ENCODE results near the gene CNTLN. TPM values are rescaled to one million over a fixed set of nuclear protein-coding genes. Genes with fewer than 3 reads are reported as not detected.
"Not testable (repeated sequence)": the region's sequence is repeated elsewhere in the genome, so short reads cannot be mapped to it uniquely, and the experiment has no call there.

The CNTLN gene
- total RNA-seq, 1 donor from 2014 or later = 5.4 TPM

DNA sequence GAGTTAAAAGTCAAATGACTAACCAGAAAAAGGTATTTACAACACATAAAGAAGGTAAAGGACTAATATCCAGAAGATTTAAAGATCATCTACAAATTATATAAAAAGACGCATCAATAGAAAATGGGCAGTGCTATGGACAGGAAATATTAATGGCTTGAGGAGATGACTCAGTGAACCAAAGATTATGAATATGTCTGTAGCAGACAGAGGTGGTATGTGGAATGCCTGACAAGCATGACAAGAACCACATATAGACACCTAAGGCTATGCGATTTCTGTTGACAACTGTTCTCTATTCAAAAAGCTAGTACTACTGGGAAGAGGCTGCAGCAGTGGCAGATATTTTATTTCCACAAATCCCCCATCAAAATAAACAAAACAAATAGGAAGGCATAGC is 267.0 kb downstream of the CNTLN start:
- no peak for DNase-seq (ENCODE audit: low spot score)

DNA sequence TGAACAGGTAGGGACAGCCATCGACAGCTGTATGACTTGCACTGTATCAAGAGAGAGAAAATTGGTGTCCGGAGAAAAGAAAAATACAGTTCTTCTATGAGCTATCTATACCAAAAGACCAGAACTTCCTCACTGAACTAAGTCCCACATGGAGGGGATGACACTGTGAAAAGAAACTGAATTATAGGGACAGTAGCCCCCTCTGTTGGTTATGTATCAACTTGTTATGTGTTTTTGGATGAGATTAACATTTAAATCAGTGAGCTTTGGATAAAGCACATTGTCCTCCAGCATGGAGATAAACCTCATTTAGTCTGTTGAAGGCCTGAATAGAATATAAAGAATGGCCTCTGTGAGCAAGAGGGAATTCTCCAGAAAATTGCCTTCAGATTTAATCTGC is 267.5 kb downstream of the CNTLN start:
- no peak for DNase-seq (ENCODE audit: low spot score)

DNA sequence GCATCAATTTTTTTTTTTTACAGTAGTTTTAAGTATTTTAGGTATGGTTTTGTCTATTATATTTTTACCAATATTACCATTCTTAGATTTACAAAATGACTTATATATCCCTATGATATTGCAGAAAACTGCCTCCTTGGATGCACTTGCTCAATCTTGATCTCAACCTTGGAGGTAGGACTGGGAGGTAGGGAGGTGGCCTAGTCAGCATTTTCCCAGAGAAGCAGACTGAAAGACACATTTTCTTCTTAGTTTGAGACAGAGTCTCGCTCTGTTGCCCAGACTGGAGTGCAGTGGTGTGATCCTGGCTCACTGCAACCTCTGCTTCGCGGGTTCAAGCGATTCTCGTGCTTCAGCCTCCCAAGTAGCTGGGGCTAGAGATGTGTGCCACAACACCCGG is 268.7 kb downstream of the CNTLN start:
- no peak for DNase-seq (ENCODE audit: low spot score)

DNA sequence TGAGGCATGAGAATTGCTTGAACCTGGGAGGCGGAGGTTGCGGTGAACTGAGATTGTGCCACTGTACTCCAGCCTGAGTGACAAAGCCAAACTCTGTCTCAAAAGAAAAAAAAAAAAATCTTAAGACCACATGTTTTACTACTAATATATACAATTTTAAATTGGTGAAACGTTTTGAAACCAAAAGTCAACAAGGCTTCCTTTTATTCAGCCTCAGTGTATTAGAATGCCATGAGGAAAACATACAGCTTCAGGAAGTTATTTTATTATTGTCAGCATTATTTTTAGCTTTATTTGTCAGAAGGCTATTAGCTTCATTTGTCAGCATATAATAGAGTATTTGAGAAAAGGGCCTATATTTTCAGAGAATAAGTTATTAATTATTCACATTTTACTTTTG is 280.1 kb downstream of the CNTLN start:
- no peak for DNase-seq (ENCODE audit: low spot score)

DNA sequence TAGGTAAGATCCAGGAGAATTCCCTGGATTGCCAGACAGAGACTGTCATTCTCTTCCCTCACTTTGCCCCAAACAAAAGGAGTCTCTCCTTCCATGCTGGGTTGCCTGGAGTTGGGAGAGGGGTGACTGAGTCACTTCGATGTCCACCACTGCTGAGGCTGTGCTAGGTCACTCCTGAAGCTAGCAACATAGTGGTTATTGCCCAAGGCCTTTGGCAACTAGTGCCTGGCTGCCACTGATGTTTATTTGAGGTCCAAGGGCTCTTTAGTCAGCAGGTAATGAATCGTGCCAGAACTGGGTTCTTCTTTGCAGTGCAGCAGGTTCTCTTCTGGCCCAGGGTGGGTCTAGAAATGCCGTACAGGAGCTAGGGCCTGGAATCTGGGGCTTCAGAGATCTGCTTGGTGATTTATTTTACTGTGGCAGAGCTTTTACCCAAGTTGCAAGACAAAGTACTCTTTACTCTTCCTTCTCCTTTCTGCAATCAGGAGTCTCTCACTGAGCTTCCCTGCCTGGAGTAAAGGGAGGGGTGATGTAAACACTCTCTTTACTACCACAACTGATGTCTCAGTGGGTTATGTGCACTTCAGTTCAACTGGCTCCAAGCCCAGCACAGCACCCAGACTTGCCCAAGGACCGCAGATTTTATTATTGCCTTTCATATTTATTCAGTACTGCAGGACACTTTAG is 288.3 kb downstream of the CNTLN start:
- no peak for DNase-seq (ENCODE audit: low spot score)

DNA sequence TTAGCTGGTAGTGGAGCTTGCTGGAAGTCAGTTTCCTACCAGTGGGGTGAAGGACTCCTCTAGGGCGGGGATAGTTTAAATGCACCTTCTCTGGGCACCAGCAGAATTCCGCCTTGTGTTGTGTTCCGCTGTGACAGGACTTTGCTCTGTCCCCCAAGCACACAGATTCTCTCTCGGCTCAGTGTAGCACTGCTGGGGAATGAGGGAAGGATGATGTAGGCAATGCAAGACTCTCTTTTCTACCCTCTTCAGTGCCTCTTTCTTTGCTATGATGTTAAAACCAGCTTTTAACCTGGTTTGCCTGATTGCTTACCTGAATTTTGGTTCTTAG is 288.8 kb downstream of the CNTLN start:
- no peak for DNase-seq (ENCODE audit: low spot score)

DNA sequence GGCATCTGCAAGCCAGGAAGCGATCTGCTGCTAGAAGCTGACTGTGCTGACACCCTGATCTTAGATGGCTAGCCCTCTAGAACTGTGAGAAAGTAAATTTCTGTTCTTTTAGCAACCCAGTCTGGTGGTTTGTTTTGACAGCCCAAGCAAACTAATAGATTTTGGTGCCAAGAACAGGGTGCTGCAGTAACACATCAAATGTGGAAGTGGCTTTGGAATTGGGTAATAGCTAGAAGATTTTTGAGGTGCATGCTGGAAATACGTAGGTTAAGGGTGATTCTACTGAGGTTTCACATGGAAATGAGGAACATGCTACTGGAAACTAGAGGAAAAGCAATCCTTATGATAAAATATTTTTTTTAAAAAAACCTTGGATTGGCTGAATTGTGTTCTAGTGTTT is 290.5 kb downstream of the CNTLN start:
- no peak for DNase-seq (ENCODE audit: low spot score)

DNA sequence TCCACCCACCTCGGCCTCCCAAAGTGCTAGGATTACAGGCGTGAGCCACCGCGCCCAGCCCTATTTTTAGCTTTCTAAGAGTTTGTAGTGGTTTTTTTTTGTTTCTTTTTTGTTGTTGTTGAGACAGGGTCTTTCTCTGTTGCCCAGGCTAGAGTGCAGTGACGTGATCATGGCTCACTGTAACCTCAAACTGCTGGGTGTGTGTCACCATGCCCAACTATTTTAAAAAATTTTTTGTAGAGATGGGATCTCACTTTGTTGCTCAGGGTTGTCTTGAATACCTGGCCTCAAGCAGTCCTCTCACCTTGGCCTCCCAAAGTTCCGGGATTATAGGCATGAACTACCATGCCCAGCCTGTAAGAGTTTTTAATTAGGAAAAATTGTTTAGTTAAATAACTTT is 298.7 kb downstream of the CNTLN start:
- DNase-seq (ENCODE audit: low spot score) = no peak

DNA sequence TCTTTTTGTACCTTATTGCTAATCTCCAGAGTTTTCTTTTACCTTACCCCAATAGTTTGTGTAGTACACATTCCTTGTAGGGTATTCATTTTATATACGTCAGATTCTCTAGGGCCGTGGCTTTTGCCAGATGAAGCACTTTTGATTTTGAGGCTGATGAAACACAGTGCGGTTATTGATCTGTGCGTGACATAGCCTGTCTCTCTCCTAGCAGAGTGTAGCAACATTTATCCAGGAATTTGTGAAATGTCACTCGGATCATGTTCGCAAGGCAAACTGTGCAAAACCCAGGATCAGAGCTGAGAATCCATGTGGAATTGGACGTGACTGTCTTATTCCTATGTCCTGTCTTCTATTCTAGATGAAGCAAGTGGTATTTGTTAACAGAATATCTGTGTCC is 302.0 kb downstream of the CNTLN start:
- DNase-seq (ENCODE audit: low spot score) = no peak

DNA sequence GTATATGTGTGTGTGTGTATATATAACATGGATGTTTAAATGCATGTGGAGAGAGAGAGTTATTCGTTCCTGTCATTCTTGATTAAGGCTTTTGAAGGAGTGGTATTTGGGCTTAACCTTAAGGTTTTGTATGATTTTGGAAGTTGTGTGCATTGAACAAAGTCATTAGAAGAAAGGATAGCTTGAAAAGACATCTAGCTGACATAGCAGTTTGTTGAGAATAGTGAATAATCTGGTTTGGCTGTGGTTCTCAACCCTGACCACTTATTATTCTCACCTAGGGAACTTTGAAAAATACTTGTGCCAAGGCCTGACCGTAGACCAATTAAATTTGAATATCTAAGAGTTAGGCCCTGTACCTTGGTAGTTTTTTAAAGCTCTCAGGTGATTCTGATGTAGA is 303.0 kb downstream of the CNTLN start:
- no peak for DNase-seq (ENCODE audit: low spot score)

DNA sequence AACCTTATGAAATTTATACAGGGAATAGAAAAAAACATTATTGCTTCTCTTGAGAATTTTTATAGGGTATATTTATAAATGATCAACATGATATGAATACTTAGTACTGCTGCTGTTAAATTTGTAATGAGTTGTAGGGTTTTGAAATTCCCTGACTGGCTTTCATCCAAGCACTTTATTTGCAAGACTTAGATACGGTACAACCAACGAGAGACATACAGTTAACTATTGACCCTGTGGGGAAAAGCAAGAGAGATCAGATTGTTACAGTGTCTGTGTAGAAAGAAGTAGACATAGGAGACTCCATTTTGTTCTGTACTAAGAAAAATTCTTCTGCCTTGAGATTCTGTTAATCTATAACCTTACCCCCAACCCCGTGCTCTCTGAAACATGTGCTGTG is 310.3 kb downstream of the CNTLN start:
- DNase-seq (ENCODE audit: low spot score) = not testable (repeated sequence)

DNA sequence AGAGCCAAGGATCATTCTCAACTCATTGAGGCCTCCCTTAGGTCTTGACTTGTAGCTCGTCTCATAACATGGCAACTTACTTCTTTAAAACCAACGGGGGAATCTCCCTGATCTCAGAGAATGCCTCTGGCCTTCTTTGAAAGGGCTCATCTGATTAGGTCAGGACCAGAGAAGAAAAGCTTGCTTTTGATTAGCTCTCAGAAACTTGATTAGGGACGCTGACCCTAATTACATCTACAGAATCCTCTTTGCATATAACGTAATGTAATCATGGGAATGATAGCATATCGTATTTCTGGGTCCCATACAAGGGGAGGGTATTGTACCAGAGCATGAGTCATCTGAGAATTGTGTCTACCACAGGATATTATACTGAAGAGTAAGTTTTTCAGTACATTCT is 318.9 kb downstream of the CNTLN start:
- no peak for DNase-seq (ENCODE audit: low spot score)

DNA sequence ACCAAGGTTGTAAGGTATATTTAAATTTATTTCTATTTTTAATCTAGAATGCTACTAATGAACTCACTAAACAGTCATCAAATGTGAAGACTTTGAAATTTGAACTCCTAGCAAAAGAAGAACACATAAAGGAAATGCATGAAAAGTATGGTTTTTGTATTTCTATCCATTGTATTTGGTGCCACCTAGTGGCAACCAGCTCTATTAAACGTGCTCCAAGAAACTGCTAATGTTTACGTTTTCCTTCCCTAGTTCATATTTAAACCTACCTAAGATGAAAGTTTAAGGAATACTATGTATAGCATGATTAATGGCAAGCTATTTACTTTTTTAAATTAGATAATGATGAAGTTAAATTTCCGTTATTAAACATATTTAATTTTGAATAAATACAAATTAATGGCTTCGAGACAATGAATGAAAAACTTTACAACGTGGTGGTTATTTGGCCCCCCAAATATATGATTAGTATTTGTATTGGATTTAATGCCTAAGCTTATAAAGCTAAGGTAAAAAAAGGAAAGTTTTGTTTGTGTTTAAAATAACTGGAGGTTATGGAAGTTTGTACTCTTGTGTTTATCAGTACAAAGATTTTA is 328.1 kb downstream of the CNTLN start:
- DNase-seq (ENCODE audit: low spot score) = peak; percentile 22

DNA sequence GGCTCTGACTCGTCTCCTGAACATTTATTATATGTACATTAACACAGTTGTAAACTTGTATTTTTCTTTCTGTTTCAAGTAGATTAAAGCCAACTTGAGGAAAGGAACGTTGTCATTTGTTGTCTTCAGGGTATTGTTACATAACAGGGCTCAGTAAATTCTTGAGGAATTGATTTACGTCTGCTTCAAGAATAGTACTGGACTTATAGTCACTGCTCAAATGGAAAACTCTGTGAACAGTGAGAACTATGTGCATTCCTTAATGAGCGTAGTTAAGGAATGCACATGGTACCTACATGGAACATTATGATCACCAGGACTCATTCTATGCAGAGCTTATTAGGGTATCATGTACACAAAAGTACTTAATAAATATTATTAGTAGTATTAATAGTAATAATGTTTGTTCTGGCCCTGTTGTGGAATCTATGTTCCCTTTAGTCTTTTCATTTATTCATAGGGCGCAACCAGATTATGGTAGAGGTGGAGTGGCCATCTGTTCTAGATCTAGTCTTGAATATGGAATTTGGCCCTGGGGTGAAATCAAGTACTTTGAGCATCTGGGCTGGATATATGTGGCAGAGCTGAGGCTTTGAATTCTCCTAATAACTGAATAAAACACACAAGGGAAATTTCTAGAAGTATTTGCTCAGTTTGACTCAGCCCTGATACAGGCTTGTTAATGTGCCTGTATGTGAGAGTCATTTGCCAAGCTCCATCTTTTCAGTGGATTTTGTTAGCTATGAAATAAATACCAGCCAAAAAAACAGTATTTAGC is 335.4 kb downstream of the CNTLN start:
- DNase-seq (ENCODE audit: low spot score) = no peak

DNA sequence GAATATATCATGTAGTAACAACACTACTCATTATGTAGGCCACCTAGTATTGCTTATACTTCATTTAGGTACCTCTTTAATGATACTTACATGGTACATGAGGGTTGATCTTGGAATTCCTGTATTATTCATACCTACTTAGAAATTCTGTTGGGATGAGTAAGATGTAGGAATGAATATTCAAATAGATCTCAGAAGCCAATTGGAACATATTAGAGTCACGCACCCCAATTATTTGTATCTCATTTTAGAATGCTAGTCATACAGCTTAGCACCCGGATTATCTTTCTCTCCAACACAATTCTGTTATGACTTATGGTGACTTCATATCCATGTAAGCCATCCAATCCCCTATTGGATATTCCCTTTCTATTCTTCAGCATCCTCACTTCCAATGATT is 337.3 kb downstream of the CNTLN start:
- no peak for DNase-seq (ENCODE audit: low spot score)

DNA sequence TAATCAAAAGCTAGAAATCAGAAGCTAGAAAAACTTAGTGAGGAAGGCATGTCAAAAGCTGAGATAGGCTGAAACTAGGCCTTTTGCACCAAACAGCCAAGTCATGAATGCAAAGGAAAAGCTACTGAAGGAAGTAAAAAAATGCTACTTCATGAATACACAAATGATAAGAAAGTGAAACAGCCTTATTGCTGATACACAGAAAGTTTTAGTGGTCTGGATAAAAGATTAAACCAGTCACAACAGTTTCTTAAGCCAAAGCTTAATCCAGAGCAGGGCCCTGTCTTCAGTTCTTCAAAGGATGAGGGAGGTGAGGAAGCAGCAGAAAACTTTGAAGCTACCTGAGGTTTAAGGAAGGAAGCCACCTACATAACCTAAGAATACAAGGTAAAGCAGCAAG is 341.6 kb downstream of the CNTLN start:
- no peak for DNase-seq (ENCODE audit: low spot score)

DNA sequence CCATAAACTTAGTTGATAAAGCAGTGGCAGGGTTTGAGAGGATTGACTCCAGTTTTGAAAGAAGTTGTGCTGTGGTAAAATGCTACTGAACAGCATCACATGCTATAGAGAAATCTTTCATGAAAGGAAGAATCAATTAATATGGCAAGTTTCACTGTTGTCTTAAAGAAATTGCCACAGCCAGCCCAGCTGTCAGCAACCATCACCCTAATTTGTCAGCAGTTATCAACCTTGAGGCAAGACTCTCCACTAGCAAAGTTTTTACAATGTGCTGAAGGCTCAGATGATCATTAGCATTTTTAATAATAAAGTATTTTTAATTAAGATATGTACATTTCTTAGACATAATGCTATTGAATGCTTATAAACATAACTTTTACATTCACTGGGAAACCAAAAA is 343.0 kb downstream of the CNTLN start:
- DNase-seq (ENCODE audit: low spot score) = no peak

DNA sequence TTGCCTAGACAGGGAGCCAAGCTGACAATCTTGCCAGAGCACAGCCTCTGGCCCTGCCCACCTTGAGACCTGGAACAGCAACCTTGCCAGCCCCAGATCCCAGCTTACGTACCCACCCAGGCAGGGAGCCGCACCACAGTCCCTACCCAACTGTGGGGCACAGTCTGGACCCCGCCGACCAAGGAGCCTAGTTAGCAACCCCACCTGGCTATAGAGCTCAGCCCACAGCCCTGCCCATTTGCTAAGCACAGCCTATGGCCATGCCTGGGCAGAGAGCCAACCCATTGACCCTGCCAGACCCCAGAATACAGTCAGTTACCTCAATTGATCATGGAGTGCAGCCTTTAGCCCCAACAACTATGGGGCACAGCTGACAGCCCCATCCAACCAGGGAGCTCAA is 346.1 kb downstream of the CNTLN start:
- DNase-seq (ENCODE audit: low spot score) = no peak

DNA sequence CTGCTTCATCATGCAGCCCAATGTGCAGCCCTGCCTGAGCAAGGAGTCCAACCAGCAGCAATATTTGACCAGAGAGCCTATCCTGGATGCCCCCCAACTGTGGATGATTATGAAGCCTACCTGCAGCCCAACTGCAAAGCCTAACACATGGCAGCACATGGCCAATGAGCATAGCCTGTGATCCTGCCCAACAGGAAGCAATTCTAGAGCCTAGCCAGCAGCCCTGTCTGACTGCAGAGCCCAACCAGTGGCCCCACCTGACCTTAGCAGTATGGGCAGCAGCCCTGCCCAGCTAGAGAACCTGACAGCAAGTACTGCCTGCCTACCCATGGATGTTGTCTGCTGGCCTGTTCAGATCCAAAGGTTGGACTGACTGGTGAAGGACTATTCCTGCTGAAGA is 346.7 kb downstream of the CNTLN start:
- no peak for DNase-seq (ENCODE audit: low spot score)

DNA sequence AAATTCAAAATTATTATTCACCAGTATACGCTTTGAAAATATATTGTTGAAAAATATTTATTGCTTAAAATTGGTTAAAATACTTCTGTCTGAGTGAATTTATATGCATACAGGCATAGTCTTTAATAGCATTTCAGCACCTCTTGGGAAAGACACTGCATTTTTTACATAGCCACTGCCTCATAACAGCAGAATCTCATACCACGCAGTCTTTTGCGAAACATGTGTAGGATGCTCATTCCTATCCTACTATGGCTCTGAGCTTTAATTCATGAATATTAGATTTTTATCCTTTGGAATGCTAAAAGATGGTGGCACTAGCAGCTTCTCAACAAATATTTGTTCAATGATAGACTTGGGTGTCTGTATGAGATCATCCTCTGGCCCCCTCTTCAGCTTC is 350.1 kb downstream of the CNTLN start:
- no peak for DNase-seq (ENCODE audit: low spot score)

DNA sequence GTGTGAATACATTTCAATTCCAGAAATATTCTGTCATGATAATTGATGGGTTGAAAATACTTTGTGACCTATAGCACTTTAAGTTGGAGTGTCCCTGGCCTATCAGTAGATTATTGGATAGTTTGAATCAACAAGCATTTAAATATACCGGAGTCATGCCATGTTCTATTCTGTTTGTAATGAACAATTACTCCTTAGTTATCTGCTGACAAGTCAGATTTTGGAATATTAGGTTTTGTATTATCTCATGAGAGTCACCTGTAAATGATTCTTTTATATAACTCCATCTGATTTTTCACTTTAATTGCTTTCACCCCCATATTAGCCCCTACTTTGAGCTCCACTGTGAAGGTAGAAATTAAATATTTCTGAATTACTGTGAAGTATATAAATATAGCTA is 351.6 kb downstream of the CNTLN start:
- no peak for DNase-seq (ENCODE audit: low spot score)

DNA sequence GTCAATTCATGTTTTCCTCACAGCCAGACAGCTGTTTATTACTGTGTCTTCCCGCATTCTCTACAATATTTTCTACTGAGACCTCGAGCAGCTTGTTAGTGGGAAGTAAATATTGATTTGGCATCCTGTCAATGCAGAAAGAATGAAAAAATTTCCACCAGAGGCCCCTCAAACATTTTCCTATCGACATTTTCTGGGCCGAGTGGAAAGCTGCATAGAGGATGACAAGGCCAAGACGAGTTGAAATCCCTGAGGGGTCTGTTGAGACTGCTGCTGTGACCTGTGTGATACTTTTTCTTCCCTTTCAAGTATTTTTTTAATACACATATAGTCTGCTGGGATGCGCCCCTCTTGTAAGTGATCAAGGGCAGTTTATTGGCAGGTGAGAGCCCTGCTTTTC is 352.6 kb downstream of the CNTLN start:
- no peak for DNase-seq (ENCODE audit: low spot score)

DNA sequence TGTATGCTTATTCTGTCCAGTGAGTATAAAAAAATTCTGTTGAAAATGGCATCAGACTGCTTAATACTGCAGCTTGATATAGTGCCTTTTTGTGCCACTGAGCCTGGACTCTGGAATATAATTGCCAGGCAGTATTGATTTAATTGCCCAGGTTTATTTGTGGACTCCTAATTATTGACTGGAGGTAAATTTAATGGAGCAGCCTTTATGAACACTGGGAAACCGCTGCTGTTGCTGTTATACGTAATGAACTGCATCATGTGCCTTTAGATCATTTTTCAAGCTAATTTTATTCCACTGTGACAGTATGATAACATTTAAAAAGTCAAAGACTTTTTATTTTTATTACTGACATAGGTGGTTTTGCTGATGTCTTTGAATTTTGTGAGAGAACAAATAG is 353.8 kb downstream of the CNTLN start:
- no peak for DNase-seq (ENCODE audit: low spot score)

All from mucosa of gallbladder (tissue), 1 donor.